Choroid plexus epithelial cell (primary cell): Measurements from ENCODE around the gene SLC43A2.
A peak's percentile ranks its signal among the peaks of the same experiment; 100 is the strongest.
"Not testable (repeated sequence)": the region's sequence is repeated elsewhere in the genome, so short reads cannot be mapped to it uniquely, and the experiment has no call there.

Experiments used
- DNase-seq: peaks from one replicate; pipeline ENCODE4 v3.0.0-alpha.2; 2010; ENCODE audit warnings: low read depth
- H3K4me3 ChIP-seq: 2 replicates; pipeline ENCODE4 v1.5.1; 2011; ENCODE audit warnings: low read depth, mild to moderate bottlenecking, control low read depth, low read length, moderate library complexity
- TF ChIP-seq, protein P1 (sequence below): conservative IDR thresholded peaks from 2 replicates; pipeline ENCODE4 v1.5.1; 2011; ENCODE audit warnings: low read depth, mild to moderate bottlenecking, control low read depth, inconsistent platforms, low read length, moderate library complexity

The SLC43A2 gene

DNA sequence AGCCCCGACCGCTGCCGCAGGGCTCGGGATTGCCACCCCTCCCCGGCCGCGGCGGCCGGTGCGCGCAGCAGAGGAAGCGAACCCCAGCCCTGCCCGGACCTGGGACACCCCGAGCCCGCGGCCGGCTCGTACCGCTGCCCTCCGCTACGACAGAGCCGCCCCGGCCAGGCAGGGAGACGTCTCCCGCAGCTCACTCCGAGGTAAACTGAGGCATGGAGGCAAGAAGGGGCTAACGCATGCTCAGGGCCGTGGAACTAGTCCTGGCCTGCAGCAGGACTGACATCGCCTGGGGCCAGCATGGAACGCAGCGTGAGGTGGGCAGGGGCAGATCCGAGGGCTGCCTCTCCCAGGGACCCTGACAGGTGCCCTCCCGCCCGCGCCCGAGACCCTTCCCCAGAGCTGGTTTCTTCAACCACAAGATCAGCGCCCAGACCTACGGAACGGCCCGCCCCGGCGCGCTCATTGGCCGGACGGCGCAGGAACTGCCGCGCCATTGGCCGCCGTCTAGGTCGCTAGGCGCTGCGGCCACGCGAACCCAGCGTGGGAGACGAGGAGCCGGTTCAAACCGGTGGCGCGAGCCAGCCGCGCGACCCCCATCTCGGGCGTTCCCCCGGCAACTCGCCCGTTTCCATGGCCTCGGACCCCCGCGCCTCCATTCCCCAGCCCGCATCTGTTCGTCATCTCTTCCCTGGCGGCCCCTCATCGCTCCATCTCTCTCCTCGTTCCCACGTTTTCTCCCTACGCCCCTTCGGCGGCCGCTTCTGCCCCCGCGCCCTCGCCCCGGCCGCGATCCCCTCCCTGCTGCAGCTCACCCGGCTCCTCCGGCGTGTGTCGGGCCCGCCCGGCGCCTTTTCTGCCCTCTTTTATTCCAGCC is at the start of gene SLC43A2:
Gene SLC43A2, minus strand, starts transcription at position 853 of the 874 bp plus-strand sequence. CDS start 960 bp downstream, outside the sequence.
- H3K4me3 ChIP-seq = peak within 1 kb of the TSS; percentile 76
- TF ChIP-seq, protein P1, sequence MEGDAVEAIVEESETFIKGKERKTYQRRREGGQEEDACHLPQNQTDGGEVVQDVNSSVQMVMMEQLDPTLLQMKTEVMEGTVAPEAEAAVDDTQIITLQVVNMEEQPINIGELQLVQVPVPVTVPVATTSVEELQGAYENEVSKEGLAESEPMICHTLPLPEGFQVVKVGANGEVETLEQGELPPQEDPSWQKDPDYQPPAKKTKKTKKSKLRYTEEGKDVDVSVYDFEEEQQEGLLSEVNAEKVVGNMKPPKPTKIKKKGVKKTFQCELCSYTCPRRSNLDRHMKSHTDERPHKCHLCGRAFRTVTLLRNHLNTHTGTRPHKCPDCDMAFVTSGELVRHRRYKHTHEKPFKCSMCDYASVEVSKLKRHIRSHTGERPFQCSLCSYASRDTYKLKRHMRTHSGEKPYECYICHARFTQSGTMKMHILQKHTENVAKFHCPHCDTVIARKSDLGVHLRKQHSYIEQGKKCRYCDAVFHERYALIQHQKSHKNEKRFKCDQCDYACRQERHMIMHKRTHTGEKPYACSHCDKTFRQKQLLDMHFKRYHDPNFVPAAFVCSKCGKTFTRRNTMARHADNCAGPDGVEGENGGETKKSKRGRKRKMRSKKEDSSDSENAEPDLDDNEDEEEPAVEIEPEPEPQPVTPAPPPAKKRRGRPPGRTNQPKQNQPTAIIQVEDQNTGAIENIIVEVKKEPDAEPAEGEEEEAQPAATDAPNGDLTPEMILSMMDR = no peak
- DNase-seq = peak; percentile 84

DNA sequence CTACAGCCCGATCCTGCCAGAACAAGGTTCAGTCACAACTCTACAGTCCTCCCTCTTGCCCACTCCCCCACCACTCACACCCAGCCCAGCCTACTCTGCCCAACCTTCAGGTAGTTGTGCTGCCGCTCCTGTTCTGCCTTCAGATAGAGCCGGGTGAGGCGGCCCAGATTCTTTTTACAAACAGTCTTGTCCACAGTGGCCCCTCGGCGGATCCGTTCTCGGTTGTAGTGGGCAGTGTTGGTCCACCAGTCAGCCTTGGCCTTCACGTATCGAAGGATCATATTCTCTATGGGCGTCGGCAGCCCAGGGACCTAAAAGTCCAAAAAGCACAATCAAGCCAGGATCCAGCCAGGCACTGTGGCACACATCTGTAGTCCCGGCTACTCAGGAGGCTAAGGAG is 47.8 kb upstream of the SLC43A2 start:
- H3K4me3 ChIP-seq = no peak overlapping the region
- no peak for DNase-seq
- TF ChIP-seq, protein P1 = no peak

DNA sequence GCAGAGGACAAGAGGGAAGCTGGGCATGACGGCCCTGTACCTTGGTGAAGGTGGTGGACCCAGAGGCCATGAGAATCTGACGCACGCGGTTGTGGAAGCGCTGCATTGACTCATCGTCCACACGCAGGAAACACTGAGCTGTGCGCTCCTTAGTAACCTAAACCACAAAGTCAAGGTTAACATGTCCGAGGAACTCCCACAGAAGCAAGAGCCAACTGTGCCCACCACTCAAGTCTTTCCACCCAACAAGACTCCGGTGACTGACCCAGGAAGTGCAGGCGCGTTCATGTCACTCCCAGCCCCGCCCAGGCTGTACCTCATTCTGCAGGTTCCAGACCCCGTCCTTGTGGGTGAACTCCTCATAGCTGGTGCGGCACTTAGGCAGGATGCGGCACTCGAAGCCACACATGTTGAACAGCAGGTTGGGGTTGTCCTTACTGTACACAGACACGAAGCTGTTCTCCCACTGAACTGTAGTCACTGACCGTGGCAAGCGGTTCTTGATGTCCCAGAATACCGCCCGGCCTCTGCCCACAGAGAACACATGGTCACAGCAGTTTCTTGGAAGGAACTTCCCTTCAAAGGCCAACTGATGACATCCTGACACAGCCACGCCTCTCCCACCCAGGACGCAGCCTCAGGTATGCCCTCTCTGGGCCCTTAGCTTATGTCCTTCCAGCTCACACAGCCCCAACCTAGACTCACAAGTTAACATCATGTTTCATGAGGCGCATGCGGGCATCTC is 44.6 kb upstream of the SLC43A2 start:
- no peak overlapping the region for H3K4me3 ChIP-seq
- TF ChIP-seq, protein P1 = no peak
- DNase-seq = no peak

DNA sequence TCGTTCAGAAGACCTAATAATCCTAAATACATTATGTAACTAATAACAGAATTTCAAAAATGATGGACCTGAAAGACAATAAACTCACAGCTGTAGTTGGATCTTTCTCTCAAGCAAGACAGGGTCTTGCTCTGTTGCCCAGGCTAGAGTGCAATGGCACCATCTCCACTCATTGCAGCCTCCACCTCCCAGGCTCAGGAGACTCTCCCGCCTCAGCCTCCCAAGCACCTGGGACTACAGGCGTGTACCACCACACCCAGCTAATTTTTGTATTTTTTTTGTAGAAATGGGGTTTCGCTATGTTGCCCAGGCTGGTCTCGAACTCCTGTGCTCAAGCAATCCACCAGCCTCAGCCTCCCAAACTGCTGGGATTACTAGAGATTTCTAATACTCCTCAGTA is 35.3 kb upstream of the SLC43A2 start:
- not testable (repeated sequence) for H3K4me3 ChIP-seq, DNase-seq

DNA sequence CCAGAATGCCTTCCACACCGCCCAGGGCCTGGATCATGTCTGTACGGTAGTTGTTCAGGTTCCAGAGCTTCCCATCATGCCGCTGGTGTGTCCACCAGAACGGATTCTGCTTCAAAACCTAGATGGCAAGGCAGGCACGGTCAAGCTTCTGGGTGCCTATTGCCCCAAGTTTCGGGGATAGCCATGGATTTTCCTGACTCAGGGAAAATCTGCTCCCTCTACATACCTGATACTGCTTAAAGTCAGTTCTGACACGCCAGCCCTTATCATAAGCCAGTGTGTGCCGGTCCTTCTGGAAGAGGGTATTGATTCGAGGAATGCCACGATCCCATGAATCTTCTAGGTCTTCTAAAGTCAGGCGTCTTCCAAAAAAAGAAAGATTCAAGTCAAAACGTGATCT is 32.4 kb upstream of the SLC43A2 start:
- no peak for DNase-seq
- TF ChIP-seq, protein P1 = no peak
- H3K4me3 ChIP-seq = no peak overlapping the region

DNA sequence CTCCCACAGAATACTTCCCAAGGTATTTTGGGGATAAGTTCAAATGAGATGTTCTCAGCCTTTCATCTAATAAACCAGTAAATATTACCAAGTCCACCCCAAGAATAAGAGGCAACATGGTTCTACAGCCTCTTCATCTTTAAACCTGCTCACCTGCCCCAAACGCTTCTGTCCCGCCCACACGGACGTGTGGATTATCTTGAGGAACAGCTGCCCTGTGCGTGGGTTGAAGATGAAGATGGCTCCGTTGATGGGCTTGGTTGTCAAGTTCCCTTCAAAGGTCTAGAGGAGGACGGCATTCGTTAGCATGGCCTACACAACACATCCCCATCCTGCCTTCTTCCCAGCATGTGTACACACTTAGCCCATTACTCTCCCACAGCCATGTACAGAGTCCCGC is 29.5 kb upstream of the SLC43A2 start:
- TF ChIP-seq, protein P1 = no peak
- H3K4me3 ChIP-seq = no peak overlapping the region
- DNase-seq = no peak

DNA sequence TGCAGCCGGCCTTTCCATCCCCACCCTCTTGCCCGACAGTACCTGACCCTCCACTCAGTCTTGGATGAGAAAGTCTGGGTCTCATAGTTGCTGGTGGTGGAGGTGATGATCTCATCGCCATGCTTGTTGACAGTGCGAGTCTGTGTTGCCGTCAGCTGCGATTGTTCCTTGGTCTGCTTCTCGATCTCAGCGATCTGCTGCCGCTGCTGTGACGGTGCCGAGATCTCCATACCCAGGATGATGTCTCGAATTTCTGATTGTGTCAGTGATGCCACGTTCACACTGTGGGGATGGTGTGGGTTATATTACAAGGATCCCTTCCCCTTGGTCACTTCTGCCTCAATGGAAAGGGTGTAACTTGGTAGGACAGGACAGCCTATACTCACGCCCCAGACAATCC is 25.1 kb upstream of the SLC43A2 start:
- TF ChIP-seq, protein P1 = no peak
- DNase-seq = no peak

DNA sequence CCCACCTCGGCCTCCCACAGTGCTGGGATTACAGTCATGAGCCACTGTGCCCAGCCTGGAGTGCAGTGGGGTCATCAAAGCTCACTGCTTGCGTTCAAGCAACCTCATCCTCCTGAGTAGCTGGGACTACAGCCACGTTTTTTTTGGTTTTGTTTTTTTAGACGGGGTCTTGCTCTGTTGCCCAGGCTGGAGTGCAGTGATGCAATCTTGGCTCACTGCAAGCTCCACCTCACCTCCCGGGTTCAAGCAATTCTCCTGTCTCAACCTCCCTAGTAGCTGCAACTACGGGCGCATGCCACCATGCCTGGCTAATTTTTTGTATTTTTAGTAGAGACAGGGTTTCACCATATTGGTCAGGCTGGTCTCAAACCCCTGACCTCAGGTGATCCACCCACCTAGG is 24.2 kb upstream of the SLC43A2 start:
- not testable (repeated sequence) for DNase-seq, H3K4me3 ChIP-seq

More for the DNA sequence above, 25.1 kb upstream of the SLC43A2 start:
- no peak overlapping the region for H3K4me3 ChIP-seq
